ENCODE results near the gene MTERF1. TPM values are rescaled to one million over a fixed set of nuclear protein-coding genes. Genes with fewer than 3 reads are reported as not detected.

Gene MTERF1
- total RNA-seq, 1 experiment from 2014 or later: 13.1 TPM

DNA sequence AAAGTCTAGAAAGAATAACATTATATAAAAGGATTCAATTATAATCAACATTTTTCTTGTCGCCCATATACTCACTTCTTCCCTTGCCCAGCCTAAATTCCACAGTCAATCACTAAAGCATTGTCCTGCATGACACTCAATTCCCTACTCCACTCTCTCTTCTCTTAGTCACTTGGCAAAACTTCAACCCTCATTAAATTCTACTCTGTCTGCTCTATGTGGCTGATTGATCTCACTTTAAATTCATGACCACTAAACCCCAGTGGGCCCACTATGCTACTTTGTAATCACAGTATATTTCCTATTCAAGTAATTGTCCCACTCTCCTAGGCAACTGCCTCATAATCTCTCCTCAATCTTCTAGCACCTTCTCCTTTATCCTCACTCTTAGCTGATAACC is 54.1 kb downstream of the MTERF1 start (continued):
- TF ChIP-seq POLR2AphosphoS5 (IDR thresholded peaks at IDR 0.05; ENCODE audit: low read depth, low read length) (no peak), SP1 (IDR thresholded peaks at IDR 0.05; ENCODE audit: low read depth) (no peak), CEBPB (IDR thresholded peaks at IDR 0.05; ENCODE audit: low read depth) (no peak), ZNF274 (IDR thresholded peaks at IDR 0.05; ENCODE audit: low read depth, low read length) (no peak), SRF (IDR thresholded peaks at IDR 0.05; ENCODE audit: low read depth) (no peak), ZFX (IDR thresholded peaks at IDR 0.05) (no peak), CBX3 (IDR thresholded peaks at IDR 0.05; ENCODE audit: low read depth) (no peak), RAD21 (IDR thresholded peaks at IDR 0.05; ENCODE audit: low read depth) (no peak), POLR2A (IDR thresholded peaks at IDR 0.05; ENCODE audit: borderline replicate concordance, extremely low read depth, insufficient read depth, insufficient read length) (no peak), SIN3A (IDR thresholded peaks at IDR 0.05; ENCODE audit: low read depth) (no peak)
- TF ChIP-seq, protein P1, sequence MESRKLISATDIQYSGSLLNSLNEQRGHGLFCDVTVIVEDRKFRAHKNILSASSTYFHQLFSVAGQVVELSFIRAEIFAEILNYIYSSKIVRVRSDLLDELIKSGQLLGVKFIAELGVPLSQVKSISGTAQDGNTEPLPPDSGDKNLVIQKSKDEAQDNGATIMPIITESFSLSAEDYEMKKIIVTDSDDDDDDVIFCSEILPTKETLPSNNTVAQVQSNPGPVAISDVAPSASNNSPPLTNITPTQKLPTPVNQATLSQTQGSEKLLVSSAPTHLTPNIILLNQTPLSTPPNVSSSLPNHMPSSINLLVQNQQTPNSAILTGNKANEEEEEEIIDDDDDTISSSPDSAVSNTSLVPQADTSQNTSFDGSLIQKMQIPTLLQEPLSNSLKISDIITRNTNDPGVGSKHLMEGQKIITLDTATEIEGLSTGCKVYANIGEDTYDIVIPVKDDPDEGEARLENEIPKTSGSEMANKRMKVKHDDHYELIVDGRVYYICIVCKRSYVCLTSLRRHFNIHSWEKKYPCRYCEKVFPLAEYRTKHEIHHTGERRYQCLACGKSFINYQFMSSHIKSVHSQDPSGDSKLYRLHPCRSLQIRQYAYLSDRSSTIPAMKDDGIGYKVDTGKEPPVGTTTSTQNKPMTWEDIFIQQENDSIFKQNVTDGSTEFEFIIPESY (IDR thresholded peaks at IDR 0.05; ENCODE audit: extremely low read depth, insufficient replicate concordance, low read length): no peak

DNA sequence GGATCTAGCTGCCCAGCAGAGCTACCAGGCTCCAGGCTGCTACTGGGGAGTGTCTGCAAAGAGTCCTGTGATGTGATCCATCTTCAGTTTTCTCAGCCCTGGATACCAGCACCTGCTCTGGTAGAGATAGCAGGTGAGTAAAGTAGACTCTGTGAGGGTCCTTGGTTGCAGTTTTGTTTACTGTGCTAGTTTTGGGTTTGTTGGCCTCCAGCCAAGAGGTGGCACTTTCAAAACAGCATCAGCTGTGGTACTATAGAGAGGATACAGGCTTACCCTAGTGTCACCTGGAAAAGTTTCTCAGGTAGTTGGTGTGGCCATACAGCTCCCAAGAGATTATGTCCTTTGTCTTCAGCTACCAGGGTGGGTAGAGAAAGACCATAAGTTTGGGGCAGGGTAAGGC is 56.3 kb downstream of the MTERF1 start:
- CTCF ChIA-PET: interaction anchor here (1.2 kb wide), 1 partner anchor 11 kb away, joined by 3 read pairs; no protein-coding TSS in a partner anchor
- TF ChIP-seq, protein P2, sequence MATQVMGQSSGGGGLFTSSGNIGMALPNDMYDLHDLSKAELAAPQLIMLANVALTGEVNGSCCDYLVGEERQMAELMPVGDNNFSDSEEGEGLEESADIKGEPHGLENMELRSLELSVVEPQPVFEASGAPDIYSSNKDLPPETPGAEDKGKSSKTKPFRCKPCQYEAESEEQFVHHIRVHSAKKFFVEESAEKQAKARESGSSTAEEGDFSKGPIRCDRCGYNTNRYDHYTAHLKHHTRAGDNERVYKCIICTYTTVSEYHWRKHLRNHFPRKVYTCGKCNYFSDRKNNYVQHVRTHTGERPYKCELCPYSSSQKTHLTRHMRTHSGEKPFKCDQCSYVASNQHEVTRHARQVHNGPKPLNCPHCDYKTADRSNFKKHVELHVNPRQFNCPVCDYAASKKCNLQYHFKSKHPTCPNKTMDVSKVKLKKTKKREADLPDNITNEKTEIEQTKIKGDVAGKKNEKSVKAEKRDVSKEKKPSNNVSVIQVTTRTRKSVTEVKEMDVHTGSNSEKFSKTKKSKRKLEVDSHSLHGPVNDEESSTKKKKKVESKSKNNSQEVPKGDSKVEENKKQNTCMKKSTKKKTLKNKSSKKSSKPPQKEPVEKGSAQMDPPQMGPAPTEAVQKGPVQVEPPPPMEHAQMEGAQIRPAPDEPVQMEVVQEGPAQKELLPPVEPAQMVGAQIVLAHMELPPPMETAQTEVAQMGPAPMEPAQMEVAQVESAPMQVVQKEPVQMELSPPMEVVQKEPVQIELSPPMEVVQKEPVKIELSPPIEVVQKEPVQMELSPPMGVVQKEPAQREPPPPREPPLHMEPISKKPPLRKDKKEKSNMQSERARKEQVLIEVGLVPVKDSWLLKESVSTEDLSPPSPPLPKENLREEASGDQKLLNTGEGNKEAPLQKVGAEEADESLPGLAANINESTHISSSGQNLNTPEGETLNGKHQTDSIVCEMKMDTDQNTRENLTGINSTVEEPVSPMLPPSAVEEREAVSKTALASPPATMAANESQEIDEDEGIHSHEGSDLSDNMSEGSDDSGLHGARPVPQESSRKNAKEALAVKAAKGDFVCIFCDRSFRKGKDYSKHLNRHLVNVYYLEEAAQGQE (IDR thresholded peaks at IDR 0.05; ENCODE audit: low read depth): no peak
- TF ChIP-seq TCF7L2 (IDR thresholded peaks at IDR 0.05; ENCODE audit: borderline replicate concordance, extremely low read depth, insufficient read depth, insufficient read length) (no peak), SRF (IDR thresholded peaks at IDR 0.05; ENCODE audit: low read depth) (no peak), FOSL1 (IDR thresholded peaks at IDR 0.05; ENCODE audit: low read depth) (no peak), ELF1 (IDR thresholded peaks at IDR 0.05; ENCODE audit: borderline replicate concordance, low read depth) (no peak), CBX3 (IDR thresholded peaks at IDR 0.05; ENCODE audit: low read depth) (no peak), CEBPB (IDR thresholded peaks at IDR 0.05; ENCODE audit: low read depth) (no peak), RAD21 (IDR thresholded peaks at IDR 0.05; ENCODE audit: low read depth) (no peak)
- TF ChIP-seq, protein P3, sequence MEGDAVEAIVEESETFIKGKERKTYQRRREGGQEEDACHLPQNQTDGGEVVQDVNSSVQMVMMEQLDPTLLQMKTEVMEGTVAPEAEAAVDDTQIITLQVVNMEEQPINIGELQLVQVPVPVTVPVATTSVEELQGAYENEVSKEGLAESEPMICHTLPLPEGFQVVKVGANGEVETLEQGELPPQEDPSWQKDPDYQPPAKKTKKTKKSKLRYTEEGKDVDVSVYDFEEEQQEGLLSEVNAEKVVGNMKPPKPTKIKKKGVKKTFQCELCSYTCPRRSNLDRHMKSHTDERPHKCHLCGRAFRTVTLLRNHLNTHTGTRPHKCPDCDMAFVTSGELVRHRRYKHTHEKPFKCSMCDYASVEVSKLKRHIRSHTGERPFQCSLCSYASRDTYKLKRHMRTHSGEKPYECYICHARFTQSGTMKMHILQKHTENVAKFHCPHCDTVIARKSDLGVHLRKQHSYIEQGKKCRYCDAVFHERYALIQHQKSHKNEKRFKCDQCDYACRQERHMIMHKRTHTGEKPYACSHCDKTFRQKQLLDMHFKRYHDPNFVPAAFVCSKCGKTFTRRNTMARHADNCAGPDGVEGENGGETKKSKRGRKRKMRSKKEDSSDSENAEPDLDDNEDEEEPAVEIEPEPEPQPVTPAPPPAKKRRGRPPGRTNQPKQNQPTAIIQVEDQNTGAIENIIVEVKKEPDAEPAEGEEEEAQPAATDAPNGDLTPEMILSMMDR (IDR thresholded peaks at IDR 0.05 in 2 of 3, conservative IDR thresholded peaks at IDR 0.05 in 1 of 3; ENCODE audit: borderline replicate concordance in 1 of 3, insufficient read depth in 1 of 3, low read depth in 2 of 3, low read length in 2 of 3): no peak
- TF ChIP-seq, protein P1 (IDR thresholded peaks at IDR 0.05; ENCODE audit: extremely low read depth, insufficient replicate concordance, low read length): no peak

More for the DNA sequence above, 56.3 kb downstream of the MTERF1 start:
- Histone ChIP-seq H2AFZ (ENCODE audit: low read depth, low read length, poor library complexity, severe bottlenecking) (no peak overlapping the region), H3K9ac (ENCODE audit: low read length) (no peak overlapping the region), H3K4me3 (replicated peaks in 1 of 2; ENCODE audit: low read depth in 1 of 2, low read length in 2 of 2) (no peak overlapping the region), H3K27ac (ENCODE audit: low read depth, low read length) (no peak overlapping the region), H3K4me2 (ENCODE audit: low read length) (no peak overlapping the region), H3K36me3 (ENCODE audit: control insufficient read depth in 1 of 2, insufficient read depth in 2 of 2, low read length in 2 of 2) (no peaks in the 10 kb centered on the region), H3K4me1 (ENCODE audit: control insufficient read depth in 1 of 2, insufficient read depth in 2 of 2, low read length in 2 of 2) (peaks cover 0 to 6% of the 10 kb centered on the region in 2 experiments; a peak in 2 of 4 replicates), H4K20me1 (ENCODE audit: insufficient read depth) (no peaks in the 10 kb centered on the region), H3K27me3 (ENCODE audit: insufficient read depth, low read length) (no peaks in the 10 kb centered on the region), H3K79me2 (ENCODE audit: insufficient read depth, low read length) (no peaks in the 10 kb centered on the region), H3K9me3 (ENCODE audit: control insufficient read depth in 1 of 2, insufficient read depth in 1 of 2, low read depth in 1 of 2, low read length in 2 of 2) (no peaks in the 10 kb centered on the region), H3K9me2 (ENCODE audit: insufficient read depth) (no peaks in the 10 kb centered on the region)
- intact Hi-C loops (cut with micrococcal nuclease): no loop called here
- no TSS peak for BruUV-seq (replicated peaks)
- POLR2A ChIA-PET: no interaction called here
- DNase-seq (ENCODE audit: low read depth, low spot score) (no peak), ATAC-seq (no peak)
- RAD21 ChIA-PET (ENCODE audit: low non-redundant PET in 1 of 2, low total read pairs in 2 of 2, uncharacterized antibody in 2 of 2, unreplicated experiment in 2 of 2): no interaction called here
